Esophagus squamous epithelium (tissue), 5 donors: ENCODE data around the gene ADH1A. TPM values are rescaled to one million over a fixed set of nuclear protein-coding genes. Genes with fewer than 3 reads are reported as not detected.
A peak's percentile ranks its signal among the peaks of the same experiment; 100 is the strongest.

Experiments
- DNase-seq: peaks from one replicate; lab custom pipeline; 2025; lab: John Stamatoyannopoulos, UW
- H3K27ac ChIP-seq, 4 donors: fragments of 200-600 bp; sonication (generic); one replicate each; pipeline ENCODE4 v1.5.1; 2016 to 2019; ENCODE audit warnings: mild to moderate bottlenecking in 1 of 4
- H3K27me3 ChIP-seq, 4 donors: fragments of 200-600 bp; sonication (generic); 1 replicate in 3 of 4; 2 replicates in 1 of 4; pipeline versions ENCODE4 v1.5.1 to v1.6.0; 2017 to 2021; ENCODE audit warnings: antibody characterized with exemption in 1 of 4
- H3K36me3 ChIP-seq, 3 donors: fragments of 200-600 bp; sonication (generic); one replicate each; pipeline ENCODE4 v1.5.1; 2016 to 2019
- H3K4me1 ChIP-seq, 3 donors: fragments of 200-600 bp; sonication (generic); one replicate each; pipeline ENCODE4 v1.5.1; 2017 to 2019
- H3K4me3 ChIP-seq, 4 donors: fragments of 200-600 bp; sonication (generic); 1 replicate in 3 of 4; 2 replicates in 1 of 4; pipeline ENCODE4 v1.5.1; 2016 to 2019; ENCODE audit warnings: mild to moderate bottlenecking in 2 of 4, moderate library complexity in 1 of 4
- H3K9me3 ChIP-seq, 3 donors: fragments of 200-600 bp; sonication (generic); one replicate each; pipeline ENCODE4 v1.5.1; 2016 to 2019
- POLR2A ChIP-seq, 4 donors: fragments of 450-650 bp; IDR thresholded peaks; one replicate each; pipeline ENCODE4 v1.6.1; 2017; ENCODE audit warnings: antibody characterized with exemption in 4 of 4, mild to moderate bottlenecking in 4 of 4, moderate library complexity in 3 of 4
- WGBS, 2 donors: methylation state at CpG; one replicate each; pipeline ENCODE4 v1.1.5; 2018; 5-methylcytosine and 5-hydroxymethylcytosine counted together
- intact Hi-C: fragments of 100-400 bp; cut with DNase I; formaldehyde crosslinking; loops from one replicate; pipeline ENCODE4 v1.15.0; 2022
- total RNA-seq, 4 donors: library from RNA; depleted of rRNA; stranded (reverse); fragments of >200 nt; gene quantifications; one replicate each; pipeline ENCODE4 v1.1.0, GENCODE V29; 2016
- TF ChIP-seq, protein P1 (sequence below), 6 experiments: fragments of 450-650 bp in 4 of 6; fragments of 200-600 bp in 2 of 6; sonication (generic) in 2 of 6; IDR thresholded peaks; one replicate each; pipeline ENCODE4 v1.5.1; 2016 to 2019; ENCODE audit warnings: antibody characterized with exemption in 6 of 6, mild to moderate bottlenecking in 4 of 6, moderate library complexity in 4 of 6
- donor health status: DM: yes; HTN: yes; CAD: no.

Gene ADH1A
- total RNA-seq, 4 donors from 2014 or later = not detected

DNA sequence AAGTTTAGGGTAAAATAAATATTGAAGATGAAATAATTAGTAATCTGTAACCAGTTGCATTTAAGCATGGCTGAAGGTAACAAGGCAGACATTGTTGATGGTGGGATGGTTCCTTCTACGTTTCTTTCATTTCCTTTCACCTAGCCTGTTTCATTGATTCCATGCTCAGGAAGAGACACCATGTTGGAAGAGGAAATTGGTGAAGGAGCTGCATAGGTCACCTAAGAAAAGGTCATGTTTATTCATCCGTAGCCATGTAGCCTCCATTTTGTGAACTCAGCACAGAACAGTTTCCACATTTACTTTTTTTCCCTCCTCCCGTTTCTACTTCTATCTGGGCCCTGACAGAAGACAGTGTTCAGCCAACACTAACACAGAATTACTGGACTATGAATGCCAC is 26.6 kb upstream of the ADH1A start:
- DNase-seq = no peak
- 65 to 77% methylated on average over 3 of the region's 3 CpGs for WGBS, 2 donors
- Histone ChIP-seq H3K27me3 (no peaks in the 10 kb centered on the region), H3K9me3 (no peaks in the 10 kb centered on the region), H3K36me3 (peaks cover 0 to 9% (median 0%) of the 10 kb centered on the region in 3 donors), H3K27ac (peak overlapping the region in 3 of 4 donors; percentile 48 to 85 (median 60)), H3K4me3 (peak overlapping the region in 3 of 4 donors; percentile 21 to 52 (median 39)), H3K4me1 (peaks cover 0 to 13% (median 5%) of the 10 kb centered on the region in 3 donors)
- no peak for TF ChIP-seq POLR2A (IDR thresholded peaks at IDR 0.05)
- TF ChIP-seq, protein P1, sequence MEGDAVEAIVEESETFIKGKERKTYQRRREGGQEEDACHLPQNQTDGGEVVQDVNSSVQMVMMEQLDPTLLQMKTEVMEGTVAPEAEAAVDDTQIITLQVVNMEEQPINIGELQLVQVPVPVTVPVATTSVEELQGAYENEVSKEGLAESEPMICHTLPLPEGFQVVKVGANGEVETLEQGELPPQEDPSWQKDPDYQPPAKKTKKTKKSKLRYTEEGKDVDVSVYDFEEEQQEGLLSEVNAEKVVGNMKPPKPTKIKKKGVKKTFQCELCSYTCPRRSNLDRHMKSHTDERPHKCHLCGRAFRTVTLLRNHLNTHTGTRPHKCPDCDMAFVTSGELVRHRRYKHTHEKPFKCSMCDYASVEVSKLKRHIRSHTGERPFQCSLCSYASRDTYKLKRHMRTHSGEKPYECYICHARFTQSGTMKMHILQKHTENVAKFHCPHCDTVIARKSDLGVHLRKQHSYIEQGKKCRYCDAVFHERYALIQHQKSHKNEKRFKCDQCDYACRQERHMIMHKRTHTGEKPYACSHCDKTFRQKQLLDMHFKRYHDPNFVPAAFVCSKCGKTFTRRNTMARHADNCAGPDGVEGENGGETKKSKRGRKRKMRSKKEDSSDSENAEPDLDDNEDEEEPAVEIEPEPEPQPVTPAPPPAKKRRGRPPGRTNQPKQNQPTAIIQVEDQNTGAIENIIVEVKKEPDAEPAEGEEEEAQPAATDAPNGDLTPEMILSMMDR (IDR thresholded peaks at IDR 0.05) = no peak
- intact Hi-C loops = no loop called here

DNA sequence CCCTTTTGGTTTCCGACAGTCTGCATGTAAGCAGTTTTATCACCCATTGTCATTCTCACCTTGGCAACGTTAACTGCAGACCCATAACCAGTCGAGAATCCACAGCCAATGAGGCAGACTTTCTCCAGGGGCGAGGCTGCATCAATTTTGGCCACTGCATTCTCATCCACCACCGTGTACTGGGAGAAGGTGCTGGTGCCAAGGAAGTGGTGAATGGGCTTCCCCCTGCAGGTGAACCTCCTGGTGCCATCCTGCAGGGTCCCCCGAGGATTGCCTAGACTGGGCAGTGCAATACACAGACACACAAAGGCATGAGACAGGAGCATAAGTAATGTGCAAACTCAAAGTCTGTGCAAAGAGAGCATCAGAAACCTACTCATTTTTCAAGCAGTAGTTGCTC is 25.1 kb upstream of the ADH1A start:
- intact Hi-C loops = no loop called here
- no peaks in the 10 kb centered on the region for H3K9me3 ChIP-seq
- 74 to 78% methylated on average over 5 of the region's 6 CpGs for WGBS, 2 donors
- peaks cover 0 to 14% (median 0%) of the 10 kb centered on the region in 3 donors for H3K36me3 ChIP-seq
- no peak for TF ChIP-seq POLR2A (IDR thresholded peaks at IDR 0.05)
- TF ChIP-seq, protein P1 (IDR thresholded peaks at IDR 0.05) = no peak
- peaks cover 0 to 4% (median 0%) of the 10 kb centered on the region in 3 donors for H3K4me1 ChIP-seq
- no peak for DNase-seq
- H3K4me3 ChIP-seq = peak overlapping the region in 1 of 4 donors; percentile 52
- H3K27ac ChIP-seq = peak overlapping the region in 1 of 4 donors; percentile 85
- H3K27me3 ChIP-seq = no peaks in the 10 kb centered on the region

DNA sequence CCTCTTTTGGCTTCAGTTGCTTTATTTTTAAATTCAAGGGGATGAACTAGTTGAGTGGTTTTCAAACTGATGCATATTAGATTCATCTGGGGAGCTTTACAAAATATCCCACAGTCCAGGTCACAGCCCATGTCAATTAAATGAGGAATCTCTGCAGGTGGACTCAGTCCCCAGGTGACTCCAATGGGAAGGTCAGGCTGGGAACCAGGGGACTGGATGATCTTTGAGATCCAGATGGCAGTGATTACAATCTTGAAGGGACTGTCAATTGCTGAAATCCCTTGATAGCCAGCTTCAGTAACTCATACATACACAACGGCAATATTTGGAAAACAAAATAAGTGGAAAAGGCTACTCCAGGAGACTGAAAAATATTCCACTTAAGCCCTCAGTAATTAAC is 23.4 kb upstream of the ADH1A start:
- intact Hi-C loops = no loop called here
- WGBS, 2 donors = 88 to 100% methylated on average over 1 of the region's 1 CpG
- Histone ChIP-seq H3K36me3 (peaks cover 0 to 14% (median 0%) of the 10 kb centered on the region in 3 donors), H3K9me3 (no peaks in the 10 kb centered on the region), H3K4me1 (peaks cover 0 to 4% (median 0%) of the 10 kb centered on the region in 3 donors), H3K27ac (no peak overlapping the region), H3K4me3 (peak overlapping the region in 1 of 4 donors; percentile 52), H3K27me3 (no peaks in the 10 kb centered on the region)
- no peak for DNase-seq
- TF ChIP-seq, protein P1 (IDR thresholded peaks at IDR 0.05) = no peak
- no peak for TF ChIP-seq POLR2A (IDR thresholded peaks at IDR 0.05)

DNA sequence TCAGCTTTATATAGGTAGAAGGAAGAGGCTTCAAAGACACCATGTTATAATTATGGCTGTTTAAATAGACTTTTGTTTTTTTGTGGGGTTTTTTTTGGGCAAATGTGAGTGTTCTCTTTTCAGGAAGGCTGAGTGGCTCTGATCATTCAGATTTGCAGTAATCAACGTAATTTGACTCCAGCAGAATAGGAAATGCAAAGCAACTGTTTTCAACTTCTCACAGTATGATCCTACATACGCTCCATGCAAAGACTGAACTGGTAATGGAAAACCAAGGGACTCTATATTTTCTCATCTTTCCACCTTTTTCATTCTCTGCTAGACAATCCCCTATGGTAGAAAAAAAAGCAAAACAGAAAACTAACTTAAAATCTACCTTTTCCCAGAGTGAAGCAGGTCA is 19.6 kb upstream of the ADH1A start:
- Histone ChIP-seq H3K27me3 (no peaks in the 10 kb centered on the region), H3K27ac (no peak overlapping the region), H3K36me3 (peaks cover 0 to 9% (median 0%) of the 10 kb centered on the region in 3 donors), H3K4me1 (no peaks in the 10 kb centered on the region), H3K4me3 (no peak overlapping the region), H3K9me3 (no peaks in the 10 kb centered on the region)
- TF ChIP-seq, protein P1 (IDR thresholded peaks at IDR 0.05) = no peak
- TF ChIP-seq POLR2A (IDR thresholded peaks at IDR 0.05) = no peak
- DNase-seq = no peak
- intact Hi-C loops = no loop called here
- WGBS, 2 donors = 68 to 71% methylated on average over 2 of the region's 2 CpGs

DNA sequence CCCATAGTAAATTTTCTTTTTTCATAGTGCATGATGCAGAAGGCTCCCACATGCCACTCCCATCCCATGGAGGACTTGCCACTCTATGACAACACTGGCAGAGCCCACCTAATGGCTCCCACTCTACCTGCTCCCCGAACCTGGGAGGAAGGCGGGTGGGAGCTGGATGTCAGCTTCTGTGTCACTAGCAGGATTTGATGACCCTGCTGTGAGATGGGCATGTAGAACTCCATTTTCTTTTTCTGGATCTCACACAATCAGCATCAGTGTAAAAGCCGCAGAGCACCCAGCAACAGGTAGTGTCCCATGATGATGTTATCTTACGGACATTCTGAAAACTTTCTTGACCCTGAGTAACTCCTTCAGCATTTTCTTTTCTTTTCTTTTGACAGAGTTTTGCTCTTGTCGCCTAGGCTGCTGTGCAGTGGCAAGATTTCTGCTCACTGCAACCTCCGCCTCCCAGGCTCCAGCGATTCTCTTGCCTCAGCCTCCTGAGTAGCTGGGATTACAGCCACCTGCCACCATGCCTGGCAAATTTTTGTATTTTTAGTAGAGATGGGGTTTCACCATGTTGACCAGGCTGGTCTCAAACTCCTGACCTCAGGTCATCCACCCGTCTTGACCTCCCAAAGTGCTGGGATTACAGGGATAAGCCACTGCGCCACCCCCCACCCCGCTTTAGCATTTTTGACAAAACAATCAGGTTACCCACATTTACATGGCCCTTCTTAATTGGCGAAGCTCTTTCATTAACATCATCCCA is 15.0 kb upstream of the ADH1A start:
- WGBS, 2 donors = 88 to 96% methylated on average over 11 of the region's 11 CpGs
- Histone ChIP-seq H3K4me1 (peaks cover 0 to 10% (median 0%) of the 10 kb centered on the region in 3 donors), H3K27ac (no peak overlapping the region), H3K9me3 (no peaks in the 10 kb centered on the region), H3K4me3 (no peak overlapping the region), H3K36me3 (no peaks in the 10 kb centered on the region), H3K27me3 (no peaks in the 10 kb centered on the region)
- intact Hi-C loops = no loop called here
- TF ChIP-seq, protein P1 (IDR thresholded peaks at IDR 0.05) = no peak
- TF ChIP-seq POLR2A (IDR thresholded peaks at IDR 0.05) = no peak
- DNase-seq = no peak
